Stimulated activated naive CD8-positive, alpha-beta T cell treated with anti-CD3 and anti-CD28 coated beads, Interleukin-15, amount 100 ng/mL, for 72 hours (primary cell): ENCODE data around the gene ALCAM.
"Not testable (repeated sequence)": the region's sequence is repeated elsewhere in the genome, so short reads cannot be mapped to it uniquely, and the experiment has no call there.

Source experiments
- ATAC-seq: fragments of 150-1000 bp; cut with Tn5 transposase; 2 replicates; pipeline ENCODE4 v1.10.0; 2021; ENCODE audit warnings: mild to moderate bottlenecking, moderate library complexity
- DNase-seq, 2 donors: peaks; one replicate each; pipeline ENCODE4 v3.0.0; 2021 to 2022
- H3K27ac Mint-ChIP-seq, 2 donors: one replicate each; pipeline ENCODE4 v1.8.0; 2022; ENCODE audit warnings: mild to moderate bottlenecking in 2 of 2, mixed read lengths in 2 of 2, moderate library complexity in 2 of 2
- H3K27me3 Mint-ChIP-seq: one replicate; pipeline ENCODE4 v1.8.0; 2022; ENCODE audit warnings: mixed read lengths
- H3K4me1 Mint-ChIP-seq: one replicate; pipeline ENCODE4 v1.8.0; 2022; ENCODE audit warnings: mild to moderate bottlenecking, mixed read lengths
- H3K4me3 Mint-ChIP-seq, 2 donors: one replicate each; pipeline ENCODE4 v1.8.0; 2022; ENCODE audit warnings: mild to moderate bottlenecking in 2 of 2, mixed read lengths in 2 of 2, moderate library complexity in 1 of 2
- H3K9me3 Mint-ChIP-seq, 2 donors: one replicate each; pipeline ENCODE4 v1.8.0; 2022; ENCODE audit warnings: mixed read lengths in 2 of 2

The ALCAM gene

GRCh38 chr3:105398437-105398836, 31.7 kb downstream of the ALCAM start:
- H3K4me1 Mint-ChIP-seq = no peaks in the 10 kb centered on the region
- H3K9me3 Mint-ChIP-seq = peaks cover 4 to 11% of the 10 kb centered on the region in 2 donors
- H3K27me3 Mint-ChIP-seq = no peaks in the 10 kb centered on the region
- DNase-seq (no peak), ATAC-seq (no peak)
- H3K4me3 Mint-ChIP-seq = no peak overlapping the region
- no peak overlapping the region for H3K27ac Mint-ChIP-seq

- no peak overlapping the region for H3K4me3 Mint-ChIP-seq
- no peak for DNase-seq
Observed at GRCh38 chr3:105399062-105399461, 32.4 kb downstream of the ALCAM start.

GRCh38 chr3:105399611-105400010, 32.9 kb downstream of the ALCAM start:
- peaks cover 6 to 18% of the 10 kb centered on the region in 2 donors for H3K9me3 Mint-ChIP-seq
- no peak for ATAC-seq

More at GRCh38 chr3:105399062-105399461, 32.4 kb downstream of the ALCAM start:
- ATAC-seq = no peak
- Mint-ChIP-seq H3K9me3 (peaks cover 6 to 17% of the 10 kb centered on the region in 2 donors), H3K27me3 (no peaks in the 10 kb centered on the region), H3K4me1 (no peaks in the 10 kb centered on the region), H3K27ac (no peak overlapping the region)

GRCh38 chr3:105401254-105401653, 34.5 kb downstream of the ALCAM start:
- no peak for DNase-seq

More at GRCh38 chr3:105399611-105400010, 32.9 kb downstream of the ALCAM start:
- DNase-seq = no peak
- Mint-ChIP-seq H3K27ac (no peak overlapping the region), H3K27me3 (no peaks in the 10 kb centered on the region), H3K4me3 (no peak overlapping the region), H3K4me1 (no peaks in the 10 kb centered on the region)

GRCh38 chr3:105401691-105402149, 35.0 kb downstream of the ALCAM start:
- Mint-ChIP-seq H3K9me3 (peaks cover 13 to 18% of the 10 kb centered on the region in 2 donors), H3K27ac (no peak overlapping the region), H3K4me1 (no peaks in the 10 kb centered on the region), H3K4me3 (no peak overlapping the region), H3K27me3 (no peaks in the 10 kb centered on the region)
- DNase-seq (no peak), ATAC-seq (no peak)

More at GRCh38 chr3:105401254-105401653, 34.5 kb downstream of the ALCAM start:
- Mint-ChIP-seq H3K9me3 (peaks cover 8 to 18% of the 10 kb centered on the region in 2 donors), H3K4me3 (no peak overlapping the region), H3K27ac (no peak overlapping the region), H3K27me3 (no peaks in the 10 kb centered on the region), H3K4me1 (no peaks in the 10 kb centered on the region)
- ATAC-seq = no peak

GRCh38 chr3:105402287-105402801, 35.6 kb downstream of the ALCAM start:
- Mint-ChIP-seq H3K27ac (no peak overlapping the region), H3K4me3 (no peak overlapping the region), H3K27me3 (no peaks in the 10 kb centered on the region), H3K4me1 (no peaks in the 10 kb centered on the region), H3K9me3 (peaks cover 18 to 22% of the 10 kb centered on the region in 2 donors)
- ATAC-seq = no peak
- DNase-seq = no peak

GRCh38 chr3:105403034-105403433, 36.3 kb downstream of the ALCAM start:
- not testable (repeated sequence) for DNase-seq, ATAC-seq, H3K4me3 Mint-ChIP-seq, H3K27ac Mint-ChIP-seq, H3K4me1 Mint-ChIP-seq, H3K27me3 Mint-ChIP-seq
- H3K9me3 Mint-ChIP-seq = peaks cover 18 to 22% of the 10 kb centered on the region in 2 donors

- ATAC-seq = no peak
- no peak overlapping the region for H3K27ac Mint-ChIP-seq
Observed at GRCh38 chr3:105406268-105406667, 39.6 kb downstream of the ALCAM start.

GRCh38 chr3:105409364-105409763, 42.7 kb downstream of the ALCAM start:
- H3K27ac Mint-ChIP-seq = no peak overlapping the region
- H3K4me3 Mint-ChIP-seq = no peak overlapping the region
- no peaks in the 10 kb centered on the region for H3K4me1 Mint-ChIP-seq
- no peak for DNase-seq
- no peak for ATAC-seq
- H3K27me3 Mint-ChIP-seq = no peaks in the 10 kb centered on the region
- H3K9me3 Mint-ChIP-seq = peaks cover 8 to 12% of the 10 kb centered on the region in 2 donors

More at GRCh38 chr3:105406268-105406667, 39.6 kb downstream of the ALCAM start:
- Mint-ChIP-seq H3K4me3 (no peak overlapping the region), H3K27me3 (no peaks in the 10 kb centered on the region), H3K9me3 (peaks cover 18 to 22% of the 10 kb centered on the region in 2 donors), H3K4me1 (no peaks in the 10 kb centered on the region)
- DNase-seq = no peak

- no peak for DNase-seq
- Mint-ChIP-seq H3K27ac (no peak overlapping the region), H3K4me1 (no peaks in the 10 kb centered on the region), H3K27me3 (no peaks in the 10 kb centered on the region), H3K4me3 (no peak overlapping the region), H3K9me3 (peaks cover 0 to 4% of the 10 kb centered on the region in 2 donors)
- no peak for ATAC-seq
Observed at GRCh38 chr3:105413343-105413887, 46.7 kb downstream of the ALCAM start.

- no peaks in the 10 kb centered on the region for H3K9me3 Mint-ChIP-seq
- DNase-seq = no peak
- no peak for ATAC-seq
- no peaks in the 10 kb centered on the region for H3K27me3 Mint-ChIP-seq
- no peak overlapping the region for H3K27ac Mint-ChIP-seq
- H3K4me3 Mint-ChIP-seq = no peak overlapping the region
- H3K4me1 Mint-ChIP-seq = no peaks in the 10 kb centered on the region
Observed at GRCh38 chr3:105414841-105415240, 48.1 kb downstream of the ALCAM start.

GRCh38 chr3:105415951-105416350, 49.2 kb downstream of the ALCAM start:
- DNase-seq (no peak), ATAC-seq (no peak)
- no peak overlapping the region for H3K27ac Mint-ChIP-seq
- H3K4me1 Mint-ChIP-seq = no peaks in the 10 kb centered on the region
- no peaks in the 10 kb centered on the region for H3K9me3 Mint-ChIP-seq
- H3K4me3 Mint-ChIP-seq = no peak overlapping the region
- H3K27me3 Mint-ChIP-seq = no peaks in the 10 kb centered on the region

GRCh38 chr3:105417525-105418289, 51.0 kb downstream of the ALCAM start:
- ATAC-seq (no peak), DNase-seq (no peak)
- Mint-ChIP-seq H3K4me1 (no peaks in the 10 kb centered on the region), H3K27me3 (no peaks in the 10 kb centered on the region), H3K27ac (no peak overlapping the region), H3K9me3 (no peaks in the 10 kb centered on the region), H3K4me3 (no peak overlapping the region)

GRCh38 chr3:105422645-105423044, 55.9 kb downstream of the ALCAM start:
- no peak for DNase-seq
- no peaks in the 10 kb centered on the region for H3K9me3 Mint-ChIP-seq
- no peak overlapping the region for H3K4me3 Mint-ChIP-seq
- H3K27ac Mint-ChIP-seq = no peak overlapping the region
- H3K27me3 Mint-ChIP-seq = no peaks in the 10 kb centered on the region
- H3K4me1 Mint-ChIP-seq = peaks cover 9% of the 10 kb centered on the region
- ATAC-seq = no peak

- Mint-ChIP-seq H3K27me3 (no peaks in the 10 kb centered on the region), H3K4me1 (peaks cover 10% of the 10 kb centered on the region), H3K9me3 (no peaks in the 10 kb centered on the region), H3K27ac (no peak overlapping the region), H3K4me3 (no peak overlapping the region)
- DNase-seq (no peak), ATAC-seq (no peak)
Observed at GRCh38 chr3:105423397-105423796, 56.7 kb downstream of the ALCAM start.
